GM21717 (cell line): ENCODE measurements around the gene ARHGEF28.

ENCODE experiments used
- ATAC-seq: cut with Tn5 transposase; IDR thresholded peaks from one replicate; pipeline ENCODE4 v1.9.1; 2021; ENCODE audit warnings: mild to moderate bottlenecking, moderate library complexity; ENCODE audit not compliant: unreplicated experiment

Gene ARHGEF28

DNA sequence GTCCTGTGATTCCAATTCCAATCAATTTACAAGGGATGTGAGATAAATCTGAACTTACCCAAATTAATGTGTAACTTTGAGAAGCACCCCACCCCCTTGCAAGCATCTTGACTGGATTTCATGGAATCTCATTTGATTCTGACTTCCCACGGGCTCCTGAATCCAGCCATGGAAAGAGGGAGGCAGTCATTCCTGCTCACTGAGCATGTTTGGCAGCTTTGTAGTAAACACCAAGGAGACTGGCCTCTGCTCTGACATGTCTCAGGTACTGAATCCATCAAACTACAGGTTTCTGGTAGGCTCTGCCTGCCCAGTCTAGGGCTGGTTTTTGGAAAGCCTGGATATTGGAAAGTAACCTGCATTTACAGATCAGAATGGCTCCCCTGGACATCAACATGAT, 357.6 kb downstream of the ARHGEF28 start:
- no peak for ATAC-seq

DNA sequence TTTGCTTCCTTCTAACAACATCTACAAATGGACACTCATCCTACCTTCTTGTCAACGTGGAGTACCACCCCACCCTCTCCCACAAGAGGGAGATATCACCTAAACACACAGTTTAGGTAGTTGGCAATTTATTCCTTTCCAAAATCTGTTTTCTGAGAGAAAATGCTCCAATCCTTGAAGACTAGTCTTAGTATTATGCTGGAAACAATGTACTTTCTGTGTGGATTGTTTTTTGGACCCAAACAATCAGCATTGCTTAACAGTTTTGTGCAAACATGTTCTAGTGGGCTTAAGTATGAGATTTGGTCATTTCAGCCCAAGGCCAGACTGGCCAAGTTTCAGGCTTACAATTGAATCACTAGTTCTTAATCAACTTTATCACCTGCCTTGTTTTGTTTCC, 359.1 kb downstream of the ARHGEF28 start:
- ATAC-seq: no peak

DNA sequence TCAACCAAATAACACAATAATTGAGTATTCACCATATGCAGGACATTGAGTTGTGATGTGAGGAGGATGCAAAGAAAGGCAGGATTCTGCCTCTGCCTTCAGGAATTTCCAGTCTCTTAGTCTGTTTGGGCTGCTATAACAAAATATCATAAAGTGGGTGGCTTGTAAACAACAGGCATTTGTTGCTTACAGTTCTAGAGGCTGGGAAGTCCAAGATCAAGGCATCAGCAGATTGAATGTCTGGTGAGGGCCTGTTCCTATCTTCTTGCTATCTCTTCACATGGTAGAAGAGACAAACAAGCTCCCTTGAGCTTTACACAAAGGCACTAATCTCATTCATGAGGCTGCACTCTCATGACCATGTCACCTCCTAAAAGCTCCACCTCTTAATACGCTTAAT, 360.7 kb downstream of the ARHGEF28 start:
- no peak for ATAC-seq

DNA sequence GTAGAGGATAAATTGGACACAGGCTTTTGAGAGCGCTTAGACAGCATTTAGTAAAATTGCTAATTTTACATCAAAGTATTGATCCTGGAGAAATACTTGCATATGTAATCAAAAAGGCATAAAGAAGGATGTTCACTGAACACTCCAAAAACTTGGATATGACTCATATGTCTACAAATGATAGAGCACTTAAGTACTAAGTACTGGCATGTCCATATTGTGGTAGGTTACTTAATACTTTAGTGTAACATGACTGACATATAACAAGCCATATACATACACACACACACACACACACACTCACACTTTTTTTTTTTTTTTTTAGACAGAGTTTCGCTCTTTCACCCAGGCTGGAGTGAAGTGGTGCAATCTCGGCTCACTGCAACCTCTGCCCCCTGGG, 361.9 kb downstream of the ARHGEF28 start:
- no peak for ATAC-seq

DNA sequence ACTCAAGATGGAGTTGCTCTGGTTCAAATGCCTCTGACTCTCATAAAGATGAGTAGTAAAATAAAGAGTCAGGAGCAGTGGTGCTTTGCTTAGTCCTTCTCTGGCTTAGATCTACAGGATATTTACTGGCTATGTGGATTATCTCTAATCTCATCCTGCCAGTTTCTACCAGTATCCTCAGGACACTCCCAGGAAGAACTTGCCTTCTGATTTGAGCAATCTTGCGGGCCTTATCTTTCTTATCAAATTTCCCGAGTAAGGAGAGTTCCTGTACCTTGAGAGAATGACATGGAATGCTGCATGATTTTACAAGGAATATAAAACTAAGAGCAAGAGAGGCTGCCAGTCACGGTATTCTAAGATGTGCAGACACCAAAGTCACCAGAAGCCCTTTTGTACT, 364.0 kb downstream of the ARHGEF28 start:
- no peak for ATAC-seq
